Stimulated activated CD4-positive, alpha-beta T cell treated with anti-CD3 and anti-CD28 coated beads, TNF-alpha, amount 100 ng/mL, for 1 hour (primary cell): ENCODE measurements around the gene EFNA3.

ENCODE experiments used
- DNase-seq, 3 donors: peaks; one replicate each; pipeline ENCODE4 v3.0.0-alpha.2; 2020; ENCODE audit warnings: low read depth in 3 of 3, low spot score in 1 of 3

Gene EFNA3, protein sequence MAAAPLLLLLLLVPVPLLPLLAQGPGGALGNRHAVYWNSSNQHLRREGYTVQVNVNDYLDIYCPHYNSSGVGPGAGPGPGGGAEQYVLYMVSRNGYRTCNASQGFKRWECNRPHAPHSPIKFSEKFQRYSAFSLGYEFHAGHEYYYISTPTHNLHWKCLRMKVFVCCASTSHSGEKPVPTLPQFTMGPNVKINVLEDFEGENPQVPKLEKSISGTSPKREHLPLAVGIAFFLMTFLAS

GRCh38 chr1:155078469-155079209 is at the start of gene EFNA3:
Gene EFNA3, plus strand, starts transcription at chr1:155078837. Its CDS starts 105 bp downstream, at chr1:155078942.
- peak in 2 of 3 donors; percentile 43 to 64 for DNase-seq

DNA sequence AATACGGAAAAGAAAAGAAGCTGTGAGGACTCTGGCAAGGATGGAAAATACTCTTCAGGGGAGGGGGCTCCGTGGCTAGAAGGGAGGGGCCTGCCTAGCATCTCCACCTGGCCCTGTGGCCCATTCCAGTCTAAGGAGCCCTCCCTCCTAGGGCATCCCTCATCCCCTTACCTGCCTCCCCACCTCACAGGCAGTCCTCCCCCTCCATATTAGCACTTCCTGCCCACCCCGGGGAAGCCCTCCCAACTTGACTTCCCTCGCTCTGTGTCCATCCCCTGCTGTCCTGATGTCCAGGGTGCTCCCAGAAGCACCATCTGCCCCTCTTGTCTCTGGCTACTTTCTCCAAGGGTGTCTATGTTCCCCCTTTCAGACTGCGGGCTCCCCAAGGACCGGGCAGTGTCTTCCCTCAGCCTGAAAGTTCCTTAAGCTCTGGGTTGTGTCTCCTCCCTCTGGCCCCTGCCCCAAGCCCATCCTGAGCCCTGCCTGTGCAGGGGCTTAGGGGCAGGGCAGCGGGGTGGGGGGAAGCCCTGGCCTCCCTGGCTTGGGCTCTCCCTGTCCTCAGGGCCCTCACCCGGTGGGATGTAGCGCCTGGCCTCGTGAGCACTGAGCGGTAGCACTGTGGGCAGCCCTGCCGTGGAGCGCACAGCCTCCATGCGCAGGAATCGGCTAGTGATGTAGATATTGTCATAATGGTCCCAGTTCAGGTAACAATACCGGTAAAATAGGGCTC is 49.0 kb upstream of the EFNA3 start:
- DNase-seq = no peak

DNA sequence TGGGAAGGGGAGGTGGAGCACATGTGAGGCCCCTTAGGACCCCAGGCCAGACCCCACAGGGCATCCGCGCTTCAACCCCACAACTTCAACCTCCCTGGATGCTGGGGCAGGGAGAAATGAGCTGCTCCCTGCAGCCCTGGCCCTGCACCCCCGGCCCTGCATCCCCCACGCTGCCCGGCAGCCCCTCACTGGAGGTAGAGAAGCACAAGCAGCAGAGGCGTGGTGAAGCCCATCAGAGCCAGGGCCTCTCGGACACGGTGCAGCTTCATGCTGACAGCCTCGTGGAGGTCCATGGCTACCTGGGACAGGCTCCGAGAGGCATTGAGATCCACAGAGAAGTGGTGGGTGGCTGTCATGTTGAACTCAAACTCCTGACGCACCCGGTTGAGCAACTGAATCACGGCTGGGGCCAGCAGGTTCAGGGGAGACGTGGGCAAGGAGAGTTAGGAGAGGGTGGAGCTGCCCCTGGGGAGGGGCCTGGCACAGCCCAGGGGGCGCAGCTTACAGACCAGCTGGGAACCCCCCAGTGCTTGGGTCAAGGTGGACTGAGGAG is 48.3 kb upstream of the EFNA3 start:
- no peak for DNase-seq

GRCh38 chr1:155030899-155031298 is 47.7 kb upstream of the EFNA3 start:
- no peak for DNase-seq

GRCh38 chr1:155032886-155033285 is 45.8 kb upstream of the EFNA3 start:
- no peak for DNase-seq

- DNase-seq = no peak
Measured at GRCh38 chr1:155033524-155033923, 45.1 kb upstream of the EFNA3 start, which contains the start of the genes DCST1 and DCST2. Gene DCST1, plus strand, starts transcription at chr1:155033824. Its CDS starts 213 bp downstream, at chr1:155034037. Gene DCST2, minus strand, starts transcription at chr1:155033781. Its CDS starts 80 bp downstream, at chr1:155033701.

- DNase-seq = no peak
Measured at GRCh38 chr1:155034318-155035208, 44.1 kb upstream of the EFNA3 start.

- DNase-seq = no peak
Measured at GRCh38 chr1:155035936-155036335, 42.7 kb upstream of the EFNA3 start.

GRCh38 chr1:155037043-155037442 is 41.6 kb upstream of the EFNA3 start:
- no peak for DNase-seq

GRCh38 chr1:155037851-155038441 is 40.7 kb upstream of the EFNA3 start:
- DNase-seq = no peak

GRCh38 chr1:155038602-155039307 is 39.9 kb upstream of the EFNA3 start:
- DNase-seq = no peak

DNA sequence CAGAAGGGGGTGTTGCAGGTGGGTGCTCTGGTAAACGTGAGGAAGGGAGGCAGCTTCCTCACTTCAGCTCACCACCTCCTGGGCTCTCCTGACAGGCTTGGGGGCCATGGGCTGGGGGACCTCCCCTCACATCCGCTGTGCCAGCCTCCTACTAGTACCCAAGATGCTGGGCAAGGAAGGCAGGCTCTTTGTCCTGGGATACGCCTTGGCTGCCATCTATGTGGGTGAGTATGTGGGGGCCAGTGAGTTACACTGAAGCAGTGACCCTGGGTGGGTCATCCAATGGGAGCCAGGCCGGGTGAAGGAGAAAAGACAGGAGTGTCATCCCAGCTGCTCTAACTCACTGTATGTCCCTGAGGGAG is 39.3 kb upstream of the EFNA3 start:
- DNase-seq = no peak

GRCh38 chr1:155040358-155041093 is 38.1 kb upstream of the EFNA3 start:
- no peak for DNase-seq

GRCh38 chr1:155042789-155043188 is 35.8 kb upstream of the EFNA3 start:
- DNase-seq = no peak

- DNase-seq = no peak
Measured at GRCh38 chr1:155043301-155043702, 35.3 kb upstream of the EFNA3 start.

- DNase-seq = no peak
Measured at GRCh38 chr1:155043793-155044192, 34.8 kb upstream of the EFNA3 start.

GRCh38 chr1:155044365-155044764 is 34.3 kb upstream of the EFNA3 start:
- no peak for DNase-seq

DNA sequence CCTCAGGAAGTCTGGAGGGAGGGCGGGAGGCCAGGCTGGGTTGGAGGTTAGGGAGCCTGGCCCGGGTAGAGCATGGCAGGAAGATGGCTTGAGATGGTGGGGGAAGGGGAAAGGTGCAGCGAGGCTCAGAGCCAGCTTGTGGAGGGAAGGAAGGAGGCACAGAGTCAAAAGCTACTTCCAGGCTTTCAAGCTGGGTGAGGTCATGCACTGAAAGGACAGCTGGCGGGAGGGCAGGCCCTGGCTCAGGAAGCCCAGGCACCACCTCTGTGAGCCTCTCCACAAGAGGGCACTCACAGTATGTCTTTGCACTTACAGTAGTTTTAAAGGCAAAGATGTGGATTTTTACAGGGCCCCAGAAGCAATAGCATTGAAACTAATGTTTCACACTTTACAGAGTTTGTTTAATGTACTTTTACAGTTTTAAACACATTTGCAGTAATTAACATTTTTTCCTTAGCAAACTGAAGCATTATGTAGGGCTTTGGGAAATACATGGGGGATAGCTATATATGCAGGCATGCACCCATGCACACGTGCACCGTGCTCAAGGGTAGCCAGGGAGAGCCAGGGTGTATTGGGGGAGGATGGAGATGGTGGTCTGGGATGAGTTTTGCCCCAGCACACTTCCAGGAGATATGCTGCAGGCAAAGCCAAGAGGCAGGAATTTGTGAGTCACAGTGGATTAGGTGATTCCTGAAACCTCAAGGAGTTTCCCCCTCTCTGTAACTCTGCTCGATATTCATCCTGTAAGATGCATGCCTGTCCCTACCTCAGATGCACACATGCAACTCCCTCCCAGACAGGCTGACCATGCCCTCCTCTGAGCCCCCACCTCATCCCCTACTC is 33.6 kb upstream of the EFNA3 start:
- DNase-seq = peak in 1 of 3 donors; percentile 20
